Mucosa of descending colon (tissue), 3 donors: ENCODE measurements around the gene CREB3L1. TPM values are rescaled to one million over a fixed set of nuclear protein-coding genes. Genes with fewer than 3 reads are reported as not detected.
A peak's percentile ranks its signal among the peaks of the same experiment; 100 is the strongest.

Experiments used
- ATAC-seq: fragments of 200-7000 bp; cut with Tn5 transposase; one replicate; pipeline ENCODE4 v1.9.1; 2020; ENCODE audit warnings: mild to moderate bottlenecking, moderate library complexity
- DNase-seq, 3 donors: peaks; one replicate each; pipeline ENCODE4 v3.0.0-alpha.2; 2020
- H3K36me3 ChIP-seq: fragments of 200-600 bp; one replicate; pipeline ENCODE4 v1.8.0; 2021; ENCODE audit warnings: low read depth, mild to moderate bottlenecking
- H3K4me1 ChIP-seq: fragments of 200-600 bp; one replicate; pipeline ENCODE4 v1.8.0; 2021; ENCODE audit warnings: low read depth, mild to moderate bottlenecking
- H3K4me3 ChIP-seq: fragments of 200-600 bp; one replicate; pipeline ENCODE4 v1.8.0; 2021; ENCODE audit warnings: mild to moderate bottlenecking
- H3K9me3 ChIP-seq: fragments of 200-600 bp; one replicate; pipeline ENCODE4 v1.8.0; 2021; ENCODE audit warnings: mild to moderate bottlenecking
- CTCF ChIP-seq: fragments of 200-600 bp; IDR thresholded peaks from one replicate; pipeline ENCODE4 v1.8.0; 2022; ENCODE audit warnings: antibody characterized with exemption, mild to moderate bottlenecking
- intact Hi-C, 2 donors: fragments of 100-400 bp; cut with DNase I in 1 of 2; cut with micrococcal nuclease in 1 of 2; formaldehyde crosslinking; loops; one replicate each; pipeline versions ENCODE4 v1.11.0 to v1.11.1; 2022; cut with DNase I, micrococcal nuclease
- total RNA-seq, 3 donors: library from RNA; stranded (reverse); fragmentation: NEBNext Ultra II Directional in 2 of 3; extraction: Animal tissue kit (Norgen Biotek cat#: 25700) in 2 of 3; gene quantifications; one replicate each; pipeline versions ENCODE4 v1.2.1 to v1.2.4, GENCODE V29; 2021 to 2023
- donor health status: DM: no; HTN: no; CAD: no; lungs with moderate emphysema.
- donor health status: DM: no; HTN: no; CAD: no.
- donor health status: DM: no; HTN: yes; CAD: no.

CREB3L1 gene
- total RNA-seq, 3 donors from 2014 or later = 52.7 to 140 (median 108) TPM

DNA sequence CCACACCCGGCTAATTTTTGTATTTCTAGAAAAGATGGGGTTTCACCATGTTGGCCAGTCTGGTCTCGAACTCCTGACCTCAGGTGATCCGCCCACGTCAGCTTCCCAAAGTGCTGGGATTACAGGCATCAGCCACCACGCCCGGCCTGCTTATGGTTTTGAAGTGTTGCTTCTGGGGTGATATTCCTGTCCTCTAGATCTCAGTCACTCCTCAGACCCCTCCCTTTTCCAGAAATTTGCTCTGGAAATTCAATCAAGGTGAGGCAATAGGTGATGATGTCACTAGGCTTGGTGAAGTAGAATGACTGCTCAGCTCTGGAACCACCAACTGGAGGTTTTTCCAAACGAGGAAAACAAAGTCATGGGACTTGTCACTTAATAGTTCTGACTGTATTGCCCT lies 36.6 kb upstream of the CREB3L1 start:
- no peak for TF ChIP-seq CTCF
- ATAC-seq (no peak), DNase-seq (no peak)
- H3K9me3 ChIP-seq = no peaks in the 10 kb centered on the region
- no peaks in the 10 kb centered on the region for H3K36me3 ChIP-seq
- intact Hi-C loops = no loop called here
- H3K4me1 ChIP-seq = peaks cover 17% of the 10 kb centered on the region
- H3K4me3 ChIP-seq = no peak overlapping the region

GRCh38 chr11:46242041-46242951 lies 35.2 kb upstream of the CREB3L1 start:
- H3K36me3 ChIP-seq = no peaks in the 10 kb centered on the region
- ATAC-seq = no peak
- no peak overlapping the region for H3K4me3 ChIP-seq
- TF ChIP-seq CTCF = no peak
- DNase-seq = no peak
- no peaks in the 10 kb centered on the region for H3K9me3 ChIP-seq
- intact Hi-C loops = no loop called here
- H3K4me1 ChIP-seq = peaks cover 17% of the 10 kb centered on the region

DNA sequence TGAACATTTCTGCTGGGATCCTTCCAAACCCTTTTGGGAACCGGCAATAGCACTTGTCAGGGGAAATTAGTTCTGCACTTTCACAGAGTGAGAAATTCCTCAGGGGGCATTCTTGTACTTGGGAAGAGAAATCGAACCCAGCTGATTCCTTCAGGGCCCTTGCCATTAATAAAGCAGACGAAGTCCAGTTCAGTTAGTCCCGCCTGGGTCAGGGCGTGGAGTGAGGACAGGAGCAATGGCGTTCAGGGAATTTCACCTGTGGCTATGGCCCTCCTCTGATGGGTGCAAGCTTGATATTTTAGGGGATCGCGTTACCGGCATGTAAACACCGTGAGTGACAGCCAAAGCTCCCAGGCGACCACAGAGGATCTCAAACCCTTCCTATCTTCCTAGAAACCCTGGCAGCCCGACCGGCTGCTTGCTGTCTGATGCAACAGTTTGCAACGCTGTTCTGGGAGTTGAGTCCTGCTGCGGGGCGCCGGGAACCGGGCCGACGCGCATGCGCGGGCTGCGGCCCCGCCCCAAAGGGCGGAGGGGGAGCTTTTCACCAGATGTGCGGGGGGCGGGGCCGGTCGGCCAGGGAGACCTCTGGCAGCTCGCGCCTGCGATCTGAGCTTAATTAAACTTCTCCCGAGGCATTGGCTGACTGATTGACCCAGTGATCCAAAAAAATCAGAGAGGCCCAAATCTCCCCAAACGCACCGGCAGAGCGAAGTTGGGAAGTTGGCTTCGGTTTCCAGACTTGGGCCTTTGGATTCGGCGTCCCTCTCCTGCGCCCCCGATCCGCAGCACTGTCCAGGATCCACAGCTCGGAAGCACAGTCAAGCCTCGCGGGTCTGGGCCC lies 34.3 kb upstream of the CREB3L1 start:
- no peak overlapping the region for H3K4me3 ChIP-seq
- no peaks in the 10 kb centered on the region for H3K36me3 ChIP-seq
- H3K9me3 ChIP-seq = no peaks in the 10 kb centered on the region
- TF ChIP-seq CTCF = no peak
- intact Hi-C loops = no loop called here
- H3K4me1 ChIP-seq = peaks cover 12% of the 10 kb centered on the region
- peak; percentile 92 for ATAC-seq
- DNase-seq = peak; percentile 93 to 96 (median 96)

DNA sequence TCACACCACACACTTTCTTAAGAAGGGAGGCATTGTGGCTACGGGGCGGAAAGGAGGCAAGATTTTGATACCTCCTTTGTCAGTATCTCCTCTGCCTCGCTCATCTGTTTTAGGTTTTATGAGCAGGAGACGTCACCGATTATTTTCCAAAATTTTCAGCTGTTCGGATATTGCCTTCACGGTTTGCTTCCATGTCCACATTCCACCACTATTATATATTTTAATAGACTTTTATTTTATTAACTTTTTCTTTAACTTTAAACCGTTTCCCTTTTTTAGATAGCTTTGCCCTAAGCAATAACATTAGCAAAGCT lies 33.7 kb upstream of the CREB3L1 start:
- TF ChIP-seq CTCF = no peak
- H3K4me3 ChIP-seq = no peak overlapping the region
- intact Hi-C loops = no loop called here
- ATAC-seq = no peak
- no peak for DNase-seq
- H3K36me3 ChIP-seq = no peaks in the 10 kb centered on the region
- no peaks in the 10 kb centered on the region for H3K9me3 ChIP-seq
- peaks cover 9% of the 10 kb centered on the region for H3K4me1 ChIP-seq

DNA sequence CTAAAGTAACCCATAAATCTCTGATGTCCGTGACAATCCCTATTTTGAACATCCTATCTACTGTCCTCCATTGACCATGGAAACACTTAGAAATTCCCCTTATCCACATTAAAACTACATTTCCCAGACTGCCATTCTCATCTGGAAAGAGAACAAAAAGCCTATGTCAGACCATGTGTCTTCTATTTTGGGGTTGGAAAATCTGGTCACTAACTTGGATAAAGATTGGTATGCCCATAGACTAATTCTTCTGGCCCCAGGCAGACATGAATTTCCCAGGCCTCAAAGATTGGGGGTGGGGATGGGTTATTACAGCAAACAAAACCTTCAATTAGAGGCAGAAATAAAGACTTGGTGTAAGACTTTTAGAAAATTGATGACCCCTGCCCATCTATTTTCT lies 30.9 kb upstream of the CREB3L1 start:
- H3K4me3 ChIP-seq = no peak overlapping the region
- no peak for TF ChIP-seq CTCF
- DNase-seq = no peak
- intact Hi-C loops = no loop called here
- ATAC-seq = no peak
- H3K4me1 ChIP-seq = peaks cover 19% of the 10 kb centered on the region
- H3K36me3 ChIP-seq = no peaks in the 10 kb centered on the region
- no peaks in the 10 kb centered on the region for H3K9me3 ChIP-seq
